Spleen (tissue), 13 donors: ENCODE data around the gene SIK3. TPM values are rescaled to one million over a fixed set of nuclear protein-coding genes. Genes with fewer than 3 reads are reported as not detected.

Source experiments
- DNase-seq: peaks from one replicate; pipeline ENCODE4 v3.0.0-alpha.2; 2020
- H3K27ac ChIP-seq, 8 donors: fragments of 200-600 bp; sonication (generic) in 7 of 8; 1 replicate in 4 of 8; 2 replicates in 4 of 8; pipeline versions ENCODE4 v1.5.0 to v1.8.0; 2016 to 2021; ENCODE audit warnings: inconsistent platforms in 4 of 8, mild to moderate bottlenecking in 4 of 8, moderate library complexity in 1 of 8
- H3K27me3 ChIP-seq, 7 donors: fragments of 200-600 bp; sonication (generic) in 6 of 7; replicated peaks in 1 of 7; 1 replicate in 4 of 7; 2 replicates in 3 of 7; pipeline versions ENCODE4 v1.5.0 to v1.8.0; 2016 to 2021; ENCODE audit warnings: inconsistent platforms in 3 of 7, mild to moderate bottlenecking in 1 of 7
- H3K36me3 ChIP-seq, 6 donors: fragments of 200-600 bp; sonication (generic) in 5 of 6; 1 replicate in 4 of 6; 2 replicates in 2 of 6; pipeline versions ENCODE4 v1.5.0 to v1.8.0; 2016 to 2021; ENCODE audit warnings: inconsistent platforms in 2 of 6
- H3K4me1 ChIP-seq, 6 donors: fragments of 200-600 bp; sonication (generic) in 5 of 6; 1 replicate in 3 of 6; 2 replicates in 3 of 6; pipeline versions ENCODE4 v1.5.0 to v1.8.0; 2016 to 2021; ENCODE audit warnings: inconsistent platforms in 3 of 6
- H3K4me3 ChIP-seq, 8 donors: fragments of 200-600 bp; sonication (generic) in 7 of 8; 1 replicate in 4 of 8; 2 replicates in 4 of 8; pipeline versions ENCODE4 v1.5.0 to v1.8.0; 2016 to 2021; ENCODE audit warnings: inconsistent platforms in 4 of 8, mild to moderate bottlenecking in 4 of 8, moderate library complexity in 2 of 8
- H3K9me3 ChIP-seq, 8 donors: fragments of 200-600 bp; sonication (generic) in 7 of 8; 1 replicate in 4 of 8; 2 replicates in 4 of 8; pipeline versions ENCODE4 v1.5.0 to v1.8.0; 2016 to 2021; ENCODE audit warnings: inconsistent platforms in 4 of 8
- CTCF ChIP-seq, 11 experiments: fragments of 200-600 bp in 7 of 11; fragments of 450-650 bp in 4 of 11; sonication (generic) in 4 of 11; IDR thresholded peaks in 8 of 11; conservative IDR thresholded peaks in 3 of 11; 1 replicate in 7 of 11; 2 replicates in 4 of 11; pipeline versions ENCODE4 v1.4.0 to v1.8.0; 2016 to 2021; ENCODE audit warnings: antibody characterized with exemption in 11 of 11, inconsistent platforms in 4 of 11, mild to moderate bottlenecking in 1 of 11
- POLR2A ChIP-seq, 3 donors: fragments of 450-650 bp; IDR thresholded peaks; one replicate each; pipeline ENCODE4 v1.5.1; 2017; ENCODE audit warnings: antibody characterized with exemption in 3 of 3, mild to moderate bottlenecking in 1 of 3
- POLR2AphosphoS5 ChIP-seq, 3 donors: sonication (generic); formaldehyde crosslinking; IDR thresholded peaks; one replicate each; pipeline ENCODE4 v1.5.1; 2017; ENCODE audit warnings: antibody characterized with exemption in 3 of 3
- WGBS, 5 donors: extraction: QIAGEN DNeasy Blood & Tissue Kit in 3 of 5; methylation state at CpG; one replicate each; pipeline versions ENCODE4 v1.1.5 to v1.1.7; 2013 to 2018; 5-methylcytosine and 5-hydroxymethylcytosine counted together
- intact Hi-C: fragments of 100-400 bp; cut with DNase I; formaldehyde crosslinking; loops from one replicate; pipeline ENCODE4 v1.15.0; 2023; ENCODE audit warnings: low total_unique reads
- long read RNA-seq, 2 donors: transcript quantifications; one replicate each; lab custom pipeline, GENCODE V29; 2026
- polyA plus RNA-seq, 3 donors: library from polyadenylated mRNA; stranded (reverse); fragments of 200-250 nt; gene quantifications; one replicate each; pipeline ENCODE4 v1.2.1, GENCODE V29; 2013
- total RNA-seq, 7 donors: library from RNA; depleted of rRNA in 3 of 7; stranded (reverse); fragments of >200 nt in 3 of 7; fragmentation: NEBNext Ultra II Directional in 4 of 7; extraction: Animal tissue kit (Norgen Biotek cat#: 25700) in 4 of 7; gene quantifications; one replicate each; pipeline versions ENCODE4 v1.1.0 to v1.2.1, GENCODE V29; 2016 to 2021
- donor health status: healthy with polysubstance abuse.
- donor health status: DM: no; HTN: no; CAD: no; lungs with moderate emphysema.
- donor health status: DM: no; HTN: no; CAD: no.
- donor health status: Bipolar disorder and iron deficiency.
- donor health status: healthy.
- donor health status: DM: no; HTN: no; CAD: no.
- donor health status: DM: yes; HTN: yes; CAD: no.

Gene SIK3
- total RNA-seq = 100 to 1,000 TPM in 1 of 7 donors, 10 to 100 TPM in 6; 61.0 to 112 (median 70.9) TPM
- polyA plus RNA-seq = 10 to 100 TPM in 2 of 3 donors, 1 to 10 TPM in 1; 7.8 to 11.8 (median 11.1) TPM
- long read RNA-seq, donor 1 = 0 reads
- long read RNA-seq, donor 2, full-length matches to known transcripts = 1 of 1 reads
- long read RNA-seq, donor 2, partial matches to known transcripts = 0 of 1 reads
- long read RNA-seq, donor 2, other reads (novel, unspliced or antisense) = 0 of 1 reads

GRCh38 chr11:117098269-117099232, at the start of gene SIK3:
TSS of gene SIK3 (minus strand) at chr11:117098428. CDS start at chr11:117098415, 13 bp downstream.
- TF ChIP-seq POLR2A (IDR thresholded peaks at IDR 0.05) (peak in 2 of 3 donors; percentile 15 to 25), POLR2AphosphoS5 (IDR thresholded peaks at IDR 0.05) (peak; percentile 66 to 89 (median 83)), CTCF (IDR thresholded peaks at IDR 0.05 in 8 of 11, conservative IDR thresholded peaks at IDR 0.05 in 3 of 11) (peak in 8 of 11 experiments; percentile 14 to 72 (median 54))
- Histone ChIP-seq H3K9me3 (no peaks in the 10 kb centered on the region), H3K36me3 (no peaks in the 10 kb centered on the region), H3K4me3 (peak within 1 kb of the TSS; percentile 64 to 90 (median 72)), H3K4me1 (peaks cover 29 to 59% (median 51%) of the 10 kb centered on the region in 6 donors), H3K27ac (peak within 1 kb of the TSS; percentile 87 to 99 (median 94)), H3K27me3 (no peaks in the 10 kb centered on the region)
- intact Hi-C loops = no loop called here
- WGBS, 5 donors = 3 to 7% (median 4%) methylated on average over 27 to 77 of the region's 78 CpGs
- DNase-seq = peak; percentile 97

- H3K9me3 ChIP-seq = no peaks in the 10 kb centered on the region
- no peaks in the 10 kb centered on the region for H3K27me3 ChIP-seq
- no peak for TF ChIP-seq CTCF (IDR thresholded peaks at IDR 0.05 in 8 of 11, conservative IDR thresholded peaks at IDR 0.05 in 3 of 11)
- no peak for TF ChIP-seq POLR2AphosphoS5 (IDR thresholded peaks at IDR 0.05)
- TF ChIP-seq POLR2A (IDR thresholded peaks at IDR 0.05) = no peak
- H3K27ac ChIP-seq = no peak overlapping the region
- DNase-seq = no peak
- H3K4me3 ChIP-seq = peak overlapping the region in 1 of 8 donors; percentile 92
- H3K4me1 ChIP-seq = peaks cover 10 to 81% (median 55%) of the 10 kb centered on the region in 6 donors
- WGBS, 5 donors = 76 to 89% (median 80%) methylated on average over 10 of the region's 10 CpGs
- H3K36me3 ChIP-seq = peaks cover 0 to 50% (median 9%) of the 10 kb centered on the region in 6 donors
- intact Hi-C loops = no loop called here
These were observed 48.3 kb upstream of the SIK3 start for GRCh38 chr11:117146521-117146920.

GRCh38 chr11:117145393-117145761, 47.1 kb upstream of the SIK3 start:
- DNase-seq = no peak
- Histone ChIP-seq H3K4me3 (peak overlapping the region; percentile 82 to 98 (median 94)), H3K27ac (peak overlapping the region; percentile 88 to 97 (median 93)), H3K4me1 (peaks cover 10 to 69% (median 49%) of the 10 kb centered on the region in 6 donors), H3K9me3 (no peaks in the 10 kb centered on the region), H3K27me3 (no peaks in the 10 kb centered on the region), H3K36me3 (peaks cover 0 to 40% (median 9%) of the 10 kb centered on the region in 6 donors)
- intact Hi-C loops = no loop called here
- WGBS, 5 donors = 5 to 15% (median 6%) methylated on average over 5 of the region's 5 CpGs
- no peak for TF ChIP-seq POLR2AphosphoS5 (IDR thresholded peaks at IDR 0.05)
- TF ChIP-seq CTCF (IDR thresholded peaks at IDR 0.05 in 8 of 11, conservative IDR thresholded peaks at IDR 0.05 in 3 of 11) = no peak
- TF ChIP-seq POLR2A (IDR thresholded peaks at IDR 0.05) = no peak
